GM12864 (cell line): ENCODE results near the gene CCDC78.

Experiments used
- DNase-seq: peaks from one replicate; pipeline ENCODE4 v3.0.0-alpha.2; 2011; ENCODE audit warnings: low read depth
- H3K4me3 ChIP-seq: 2 replicates; pipeline ENCODE4 v1.5.1; 2011; ENCODE audit warnings: mild to moderate bottlenecking, low read depth, low read length, control low read depth
- CTCF ChIP-seq: IDR thresholded peaks from 2 replicates; pipeline ENCODE4 v1.5.1; 2011; ENCODE audit warnings: low read depth, mild to moderate bottlenecking, moderate library complexity, low read length, control low read depth, inconsistent platforms; ENCODE audit errors: missing control alignments

CCDC78 gene

GRCh38 chr16:741986-742629, 15.9 kb upstream of the CCDC78 start:
- no peak overlapping the region for H3K4me3 ChIP-seq
- no peak for TF ChIP-seq CTCF

GRCh38 chr16:740764-741505, 14.7 kb upstream of the CCDC78 start, which contains the start of gene CIAO3:
Gene CIAO3 (minus strand): TSS chr16:740997. CDS start chr16:740985, 12 bp downstream.
- TF ChIP-seq CTCF = peak; percentile 88
- peak; percentile 65 for DNase-seq
- H3K4me3 ChIP-seq = peak within 1 kb of the TSS; percentile 91

More at GRCh38 chr16:741986-742629, 15.9 kb upstream of the CCDC78 start:
- no peak for DNase-seq

GRCh38 chr16:740459-740763, 14.2 kb upstream of the CCDC78 start:
- TF ChIP-seq CTCF = no peak
- H3K4me3 ChIP-seq = peak overlapping the region; percentile 91
- no peak for DNase-seq

GRCh38 chr16:739560-740458, 13.6 kb upstream of the CCDC78 start:
- H3K4me3 ChIP-seq = peak overlapping the region; percentile 91
- DNase-seq = no peak
- no peak for TF ChIP-seq CTCF

GRCh38 chr16:736936-737481, 10.8 kb upstream of the CCDC78 start:
- DNase-seq = no peak
- no peak overlapping the region for H3K4me3 ChIP-seq
- TF ChIP-seq CTCF = no peak

- H3K4me3 ChIP-seq = no peak overlapping the region
- DNase-seq = no peak
- TF ChIP-seq CTCF = no peak
These were observed 9.8 kb upstream of the CCDC78 start for GRCh38 chr16:735982-736453.
